Measurements from ENCODE around the gene AIF1L.

DNA sequence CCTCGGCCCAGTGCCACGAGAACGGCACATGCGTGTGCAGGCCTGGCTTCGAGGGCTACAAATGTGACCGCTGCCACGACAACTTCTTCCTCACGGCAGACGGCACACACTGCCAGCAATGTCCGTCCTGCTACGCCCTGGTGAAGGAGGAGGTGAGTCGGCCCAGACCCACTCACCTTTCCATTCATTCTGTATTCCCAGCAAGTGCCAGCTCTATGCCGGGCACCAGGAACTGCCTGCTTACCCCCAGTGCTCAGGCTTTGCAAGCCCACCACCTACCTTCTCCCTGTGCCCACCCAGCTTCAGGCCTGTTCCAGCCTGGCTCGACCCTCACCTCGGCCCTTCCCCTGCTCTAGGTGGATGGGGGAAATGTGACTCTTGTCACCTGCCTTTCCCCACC lies 26.6 kb upstream of the AIF1L start:
- TF ChIP-seq, protein P1, sequence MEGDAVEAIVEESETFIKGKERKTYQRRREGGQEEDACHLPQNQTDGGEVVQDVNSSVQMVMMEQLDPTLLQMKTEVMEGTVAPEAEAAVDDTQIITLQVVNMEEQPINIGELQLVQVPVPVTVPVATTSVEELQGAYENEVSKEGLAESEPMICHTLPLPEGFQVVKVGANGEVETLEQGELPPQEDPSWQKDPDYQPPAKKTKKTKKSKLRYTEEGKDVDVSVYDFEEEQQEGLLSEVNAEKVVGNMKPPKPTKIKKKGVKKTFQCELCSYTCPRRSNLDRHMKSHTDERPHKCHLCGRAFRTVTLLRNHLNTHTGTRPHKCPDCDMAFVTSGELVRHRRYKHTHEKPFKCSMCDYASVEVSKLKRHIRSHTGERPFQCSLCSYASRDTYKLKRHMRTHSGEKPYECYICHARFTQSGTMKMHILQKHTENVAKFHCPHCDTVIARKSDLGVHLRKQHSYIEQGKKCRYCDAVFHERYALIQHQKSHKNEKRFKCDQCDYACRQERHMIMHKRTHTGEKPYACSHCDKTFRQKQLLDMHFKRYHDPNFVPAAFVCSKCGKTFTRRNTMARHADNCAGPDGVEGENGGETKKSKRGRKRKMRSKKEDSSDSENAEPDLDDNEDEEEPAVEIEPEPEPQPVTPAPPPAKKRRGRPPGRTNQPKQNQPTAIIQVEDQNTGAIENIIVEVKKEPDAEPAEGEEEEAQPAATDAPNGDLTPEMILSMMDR (IDR thresholded peaks at IDR 0.05; ENCODE audit: low read depth, low read length, missing input control) = no peak
- TF ChIP-seq RAD21 (IDR thresholded peaks at IDR 0.05) = no peak
- TF ChIP-seq REST (IDR thresholded peaks at IDR 0.05) = no peak
- no peak for TF ChIP-seq EGR1 (IDR thresholded peaks at IDR 0.05; ENCODE audit: low read depth in 2 of 2)
- TF ChIP-seq RXRA (IDR thresholded peaks at IDR 0.05) = no peak
- TF ChIP-seq, protein P2, sequence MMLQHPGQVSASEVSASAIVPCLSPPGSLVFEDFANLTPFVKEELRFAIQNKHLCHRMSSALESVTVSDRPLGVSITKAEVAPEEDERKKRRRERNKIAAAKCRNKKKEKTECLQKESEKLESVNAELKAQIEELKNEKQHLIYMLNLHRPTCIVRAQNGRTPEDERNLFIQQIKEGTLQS (IDR thresholded peaks at IDR 0.05) = no peak
- no peak for TF ChIP-seq YY1 (IDR thresholded peaks at IDR 0.05)
